NCI-H82 treated with DMSO at 0.1 percent for 48 hours (cell line): ENCODE results near the gene SLC16A12.
"Not testable (repeated sequence)": the region's sequence is repeated elsewhere in the genome, so short reads cannot be mapped to it uniquely, and the experiment has no call there.

ENCODE experiments used
- DNase-seq: peaks from one replicate; lab custom pipeline; 2025; ENCODE audit not compliant: unreplicated experiment; lab: John Stamatoyannopoulos, UW

The SLC16A12 gene

DNA sequence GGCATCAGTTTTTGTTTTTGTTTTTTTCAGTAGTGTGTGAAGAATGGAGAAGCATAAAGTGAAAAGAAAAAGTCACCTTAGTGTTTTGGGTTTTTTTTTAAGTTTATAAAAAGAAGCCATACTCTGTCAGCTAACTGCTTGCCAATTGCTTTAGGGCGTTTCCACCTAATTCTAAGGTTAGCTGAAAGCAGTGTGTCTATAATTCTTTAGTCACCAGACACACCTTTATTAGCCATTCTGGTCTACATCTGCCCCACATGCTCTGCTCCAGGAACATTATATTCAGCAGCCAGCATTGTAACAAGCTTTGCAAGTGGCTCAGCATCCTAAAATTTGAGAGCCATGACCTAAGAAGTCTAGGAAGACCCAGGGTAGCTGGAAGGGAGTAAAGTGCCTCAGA lies 14.1 kb upstream of the SLC16A12 start:
- DNase-seq, result no peak

- DNase-seq, result no peak
These were observed 13.3 kb upstream of the SLC16A12 start for GRCh38 chr10:89548673-89549072.

- no peak for DNase-seq
These were observed 12.6 kb upstream of the SLC16A12 start for GRCh38 chr10:89547853-89548513.

DNA sequence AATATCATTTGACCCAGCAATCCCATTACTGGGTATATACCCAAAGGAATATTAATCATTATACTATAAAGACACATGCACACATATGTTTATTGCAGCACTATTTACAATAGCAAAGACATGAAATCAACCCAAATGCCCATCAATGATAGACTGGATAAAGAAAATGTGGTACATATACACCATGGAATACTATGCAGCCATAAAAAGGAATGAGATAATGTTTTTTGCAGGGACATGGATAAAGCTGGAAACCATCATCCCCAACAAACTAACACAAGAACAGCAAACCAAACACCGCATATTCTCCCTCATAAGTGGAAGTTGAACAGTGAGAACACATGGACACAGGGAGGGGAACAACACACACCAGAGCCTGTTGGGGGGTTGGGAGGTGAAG lies 11.3 kb upstream of the SLC16A12 start:
- not testable (repeated sequence) for DNase-seq

DNA sequence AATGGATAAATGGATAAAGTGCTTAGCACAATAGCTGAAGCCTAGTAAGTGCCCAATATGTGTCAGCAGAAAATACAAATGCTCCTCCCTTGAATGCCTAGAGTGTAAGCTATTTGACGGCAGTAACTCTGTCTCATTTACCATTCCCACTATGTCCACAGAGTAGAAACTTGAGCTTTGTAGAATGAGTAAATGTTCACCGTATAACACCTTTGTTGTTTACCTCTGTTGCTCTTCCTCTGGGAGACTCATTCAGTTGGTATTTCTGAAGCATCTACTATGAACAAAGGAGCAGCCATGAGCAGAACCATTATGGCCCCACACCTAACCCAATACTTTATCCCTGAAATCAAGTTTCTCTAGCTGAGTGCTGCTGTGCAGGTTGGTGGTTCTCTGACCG lies 8.4 kb upstream of the SLC16A12 start:
- no peak for DNase-seq

DNA sequence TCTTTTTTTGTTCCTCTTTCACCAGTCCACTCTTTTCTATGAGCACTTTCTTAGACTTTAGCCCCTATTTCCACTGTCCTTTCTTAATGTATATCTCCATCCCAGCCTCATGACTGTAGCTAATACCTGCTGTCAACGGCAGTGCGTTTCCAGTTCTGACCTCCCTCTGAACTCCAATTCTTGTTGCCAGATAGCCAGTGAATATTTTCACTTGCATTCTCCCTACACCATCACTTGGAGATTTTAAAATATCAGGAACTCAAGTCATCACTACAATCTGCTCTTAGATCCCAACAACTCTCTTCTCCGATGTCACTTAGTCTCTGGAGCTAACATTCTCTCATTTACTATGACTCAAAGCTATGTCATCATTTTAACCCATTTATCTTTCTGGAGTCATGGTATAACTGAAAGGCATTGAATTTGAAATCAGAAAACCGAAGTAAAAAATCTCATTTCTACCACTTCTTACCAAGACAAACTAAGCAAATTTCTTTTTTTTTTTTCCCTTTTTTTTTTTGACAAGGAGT lies 5.1 kb upstream of the SLC16A12 start:
- DNase-seq, result no peak

- DNase-seq, result no peak
These were observed 2.0 kb upstream of the SLC16A12 start for GRCh38 chr10:89537364-89537763.

GRCh38 chr10:89536013-89536354 lies 590 bp upstream of the SLC16A12 start:
- no peak for DNase-seq

- no peak for DNase-seq
These were observed 598 bp downstream of the SLC16A12 start for GRCh38 chr10:89534826-89535166.

- no peak for DNase-seq
These were observed 2.9 kb downstream of the SLC16A12 start for GRCh38 chr10:89532476-89532875.

DNA sequence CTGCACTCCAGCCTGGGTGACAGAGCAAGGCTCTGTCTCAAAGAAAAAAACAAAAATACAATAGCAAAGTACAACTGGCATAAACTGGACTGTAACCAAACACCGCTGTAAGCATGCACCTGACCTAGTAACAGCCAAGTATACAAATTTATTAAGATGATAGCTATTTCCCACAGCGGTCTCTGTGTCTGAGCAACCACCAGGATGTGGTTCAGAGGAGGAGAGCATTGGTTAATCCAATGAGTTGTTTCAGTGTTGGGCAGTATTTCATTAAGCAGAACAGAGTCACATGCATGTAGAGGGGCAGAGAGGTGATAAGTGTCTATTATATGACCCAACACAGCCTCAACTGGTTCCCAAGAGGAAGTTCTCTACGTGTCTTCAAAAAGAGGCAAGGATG lies 4.0 kb downstream of the SLC16A12 start:
- DNase-seq, result no peak

DNA sequence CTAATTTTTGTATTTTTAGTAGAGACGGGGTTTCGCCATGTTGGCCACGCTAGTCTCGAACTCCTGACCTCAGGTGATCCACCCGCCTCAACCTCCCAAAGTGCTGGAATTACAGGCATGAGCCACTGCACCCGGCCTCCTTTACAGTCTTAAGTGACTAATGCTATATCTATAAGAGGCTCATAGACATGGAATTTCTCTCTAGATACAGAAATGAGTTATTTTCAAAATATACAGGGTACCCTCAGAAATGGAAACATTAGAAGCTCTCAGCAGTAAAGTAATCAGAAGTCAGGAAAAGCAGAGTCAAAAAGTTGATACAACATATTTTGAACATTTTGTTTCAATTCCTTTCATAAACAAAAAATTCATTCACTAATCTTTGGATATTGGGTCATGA lies 5.7 kb downstream of the SLC16A12 start:
- not testable (repeated sequence) for DNase-seq

- DNase-seq, result no peak
These were observed 9.0 kb downstream of the SLC16A12 start for GRCh38 chr10:89526358-89526757.

DNA sequence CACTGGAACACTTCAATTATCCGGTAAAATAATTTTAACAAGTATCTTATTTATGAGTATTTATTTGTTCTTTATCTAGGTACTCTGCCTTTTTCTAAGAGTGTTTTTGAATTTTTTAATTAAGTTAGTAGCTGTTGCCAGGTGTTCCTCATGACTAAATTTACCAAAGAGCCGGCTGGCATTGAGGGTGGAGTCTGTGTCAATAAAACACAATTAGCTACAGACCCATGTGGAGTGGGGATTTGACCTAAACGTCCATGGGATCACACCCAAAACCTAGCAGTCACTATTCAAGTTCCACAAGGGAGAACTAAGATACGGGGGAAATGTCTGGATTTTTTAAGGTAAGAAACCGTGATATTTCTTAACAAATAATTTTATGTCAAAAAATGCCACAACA lies 9.8 kb downstream of the SLC16A12 start:
- DNase-seq, result no peak

- no peak for DNase-seq
These were observed 11.1 kb downstream of the SLC16A12 start for GRCh38 chr10:89524279-89524678.

DNA sequence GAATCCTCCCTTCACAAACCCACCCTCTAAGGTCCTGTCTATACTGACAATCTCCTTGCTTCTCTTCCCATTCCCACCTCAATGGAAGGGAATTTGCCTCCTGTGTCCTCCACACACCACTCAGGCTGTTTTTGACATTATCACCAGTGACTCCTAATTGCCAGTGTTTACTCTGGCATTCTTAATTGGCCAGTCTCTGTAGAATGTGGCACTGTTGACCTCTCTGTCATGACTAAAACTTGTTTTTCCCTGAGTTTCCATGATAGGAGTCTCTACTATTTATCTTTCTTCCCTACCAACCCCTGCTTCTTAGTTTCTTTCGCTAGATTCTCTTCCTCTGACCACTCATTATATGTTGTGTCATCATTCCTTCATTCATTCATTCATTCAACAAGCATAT lies 12.1 kb downstream of the SLC16A12 start:
- no peak for DNase-seq

- DNase-seq, result no peak
These were observed 12.9 kb downstream of the SLC16A12 start for GRCh38 chr10:89522463-89522862.

DNA sequence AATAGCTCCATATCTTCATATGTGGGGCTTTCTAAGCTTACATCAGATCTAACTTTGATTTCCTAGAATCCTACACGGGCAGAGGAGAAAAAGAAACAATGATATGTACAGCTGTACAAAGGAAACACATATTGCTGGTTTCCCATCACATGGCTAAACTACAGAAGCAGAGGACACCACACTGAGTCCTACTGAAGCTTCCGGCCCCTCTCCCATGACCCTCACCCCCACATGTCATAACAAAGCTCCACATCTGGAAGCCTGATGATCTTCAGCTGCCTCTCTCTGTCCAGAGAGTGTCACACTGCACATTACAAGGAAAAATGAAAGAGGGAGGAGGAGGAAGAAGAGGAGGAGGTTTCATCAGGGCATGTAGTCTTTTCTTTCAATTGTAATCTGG lies 14.0 kb downstream of the SLC16A12 start:
- no peak for DNase-seq

GRCh38 chr10:89520706-89521105 lies 14.7 kb downstream of the SLC16A12 start:
- DNase-seq, result no peak

- no peak for DNase-seq
These were observed 16.2 kb downstream of the SLC16A12 start for GRCh38 chr10:89518876-89519842.

DNA sequence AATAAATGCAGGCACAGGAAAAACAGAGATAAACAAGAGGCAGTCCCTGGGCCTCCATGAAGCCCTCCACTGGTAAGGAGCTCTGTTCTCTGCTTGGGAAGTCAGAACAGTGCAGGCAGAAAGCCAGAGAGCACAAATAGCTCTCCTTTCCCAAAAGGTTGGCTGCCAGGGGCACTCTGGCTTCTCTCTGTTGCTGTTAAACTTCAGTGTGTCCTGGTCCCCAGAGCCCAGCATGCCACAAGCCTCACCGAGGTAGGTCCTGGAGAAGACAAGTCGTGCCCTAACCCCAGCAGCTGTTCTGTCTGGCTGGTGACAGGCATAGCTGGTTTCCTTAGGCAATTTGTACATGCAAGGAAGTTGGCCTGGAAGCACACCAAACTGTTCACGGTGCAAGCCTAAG lies 17.3 kb downstream of the SLC16A12 start:
- no peak for DNase-seq

- no peak for DNase-seq
These were observed 19.1 kb downstream of the SLC16A12 start for GRCh38 chr10:89516149-89516832.
